HUES64 (cell line): ENCODE results near the gene TTLL1.
"Not testable (repeated sequence)": the region's sequence is repeated elsewhere in the genome, so short reads cannot be mapped to it uniquely, and the experiment has no call there.

ENCODE experiments used
- H3K27ac ChIP-seq: 2 replicates; pipeline ENCODE4 v1.7.0; 2013; ENCODE audit warnings: low read depth, low read length, inconsistent platforms
- H3K27me3 ChIP-seq: 2 replicates; pipeline ENCODE4 v1.6.1; 2013; ENCODE audit warnings: mild to moderate bottlenecking, low read length; ENCODE audit not compliant: insufficient read depth
- H3K36me3 ChIP-seq: 2 replicates; pipeline ENCODE4 v1.6.1; 2013; ENCODE audit warnings: mild to moderate bottlenecking, low read length; ENCODE audit not compliant: insufficient read depth
- H3K4me1 ChIP-seq: 2 replicates; pipeline ENCODE4 v1.6.1; 2013; ENCODE audit warnings: mild to moderate bottlenecking, low read length, moderate library complexity; ENCODE audit not compliant: insufficient read depth
- H3K4me3 ChIP-seq: 2 replicates; pipeline ENCODE4 v1.5.1; 2013; ENCODE audit warnings: mild to moderate bottlenecking, low read length, moderate library complexity
- H3K9ac ChIP-seq: 2 replicates; pipeline ENCODE4 v1.6.1; 2013; ENCODE audit warnings: mild to moderate bottlenecking, low read depth, low read length
- H3K9me3 ChIP-seq: 2 replicates; pipeline ENCODE4 v1.6.1; 2013; ENCODE audit warnings: low read depth, low read length; ENCODE audit not compliant: insufficient read depth
- WGBS: fragments of 150-250, 120-280 bp; methylation state at CpG from one replicate; pipeline ENCODE4 v1.1.7; 2013; ENCODE audit warnings: missing lambda C conversion rate; 5-methylcytosine and 5-hydroxymethylcytosine counted together

TTLL1 gene

DNA sequence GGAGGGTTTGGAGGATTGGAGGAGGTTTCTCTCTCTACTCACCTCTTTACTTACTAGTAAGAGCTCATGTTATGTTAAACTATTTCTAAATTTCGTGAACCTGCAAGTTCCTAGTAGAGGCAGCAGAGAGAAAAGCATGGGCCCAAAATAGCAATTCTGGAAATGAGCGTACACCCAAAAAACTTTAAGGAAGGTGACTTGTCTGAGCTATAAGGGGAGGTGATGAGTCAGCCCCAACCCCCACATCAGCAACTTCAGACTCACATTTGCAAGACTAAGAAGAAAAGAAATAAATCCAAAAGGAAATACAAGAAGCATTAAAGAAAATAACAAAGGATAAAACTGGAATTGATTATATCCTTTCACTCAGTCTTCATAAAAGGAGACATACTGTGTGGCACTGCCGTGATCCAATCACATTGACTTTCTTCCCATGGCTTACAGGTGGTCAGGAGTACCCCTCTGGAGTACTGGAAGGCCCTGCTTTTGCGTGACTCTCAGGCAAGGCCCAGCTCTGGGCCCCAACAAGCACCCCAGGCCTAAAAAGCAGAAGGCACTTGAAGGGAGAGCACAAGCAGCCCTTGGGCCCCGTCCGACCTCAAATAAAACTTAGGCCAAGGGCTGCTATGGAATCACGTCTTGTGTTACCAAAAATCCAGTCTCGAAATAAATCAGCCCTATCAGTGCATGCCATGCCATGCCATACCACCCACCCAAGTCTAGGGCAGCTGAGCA, 88.6 kb downstream of the TTLL1 start:
- WGBS: 84% methylated on average over 8 of the region's 8 CpGs
- Histone ChIP-seq H3K4me1 (peaks cover 54% of the 10 kb centered on the region), H3K4me3 (no peak overlapping the region), H3K27me3 (no peaks in the 10 kb centered on the region), H3K9me3 (no peaks in the 10 kb centered on the region), H3K9ac (no peak overlapping the region), H3K36me3 (no peaks in the 10 kb centered on the region), H3K27ac (no peak overlapping the region; the same call in 1 of the 2 replicates)

DNA sequence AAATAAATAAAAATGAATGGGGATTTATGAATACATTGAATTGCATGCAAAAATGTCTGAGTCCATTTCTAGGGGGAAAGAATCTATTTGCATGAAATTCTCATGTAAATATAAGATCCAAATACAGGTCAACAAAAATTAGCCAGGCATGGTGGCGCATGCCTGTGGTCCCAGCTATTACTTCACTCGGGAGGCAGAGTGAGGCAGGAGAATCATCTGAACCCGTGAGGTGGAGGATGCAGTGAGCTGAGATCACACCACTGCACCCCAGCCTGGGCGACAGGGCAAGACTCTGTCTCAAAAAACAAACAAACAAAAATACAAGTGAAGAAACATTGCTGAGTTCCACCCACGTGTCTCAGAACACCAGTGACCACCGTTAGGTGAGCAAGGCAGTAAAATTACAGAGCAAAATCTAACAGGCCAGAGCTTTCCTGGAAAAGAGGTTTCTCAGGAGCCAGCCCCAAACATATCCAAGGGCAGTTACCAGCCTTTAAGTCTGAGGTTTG, 91.6 kb downstream of the TTLL1 start:
- H3K36me3 ChIP-seq: peaks cover 6% of the 10 kb centered on the region; the same call in 1 of the 2 replicates
- H3K9ac ChIP-seq: no peak overlapping the region
- H3K9me3 ChIP-seq: no peaks in the 10 kb centered on the region
- no peak overlapping the region for H3K4me3 ChIP-seq
- no peaks in the 10 kb centered on the region for H3K27me3 ChIP-seq
- H3K27ac ChIP-seq: no peak overlapping the region
- 87% methylated on average over 6 of the region's 6 CpGs for WGBS
- peaks cover 38% of the 10 kb centered on the region for H3K4me1 ChIP-seq

DNA sequence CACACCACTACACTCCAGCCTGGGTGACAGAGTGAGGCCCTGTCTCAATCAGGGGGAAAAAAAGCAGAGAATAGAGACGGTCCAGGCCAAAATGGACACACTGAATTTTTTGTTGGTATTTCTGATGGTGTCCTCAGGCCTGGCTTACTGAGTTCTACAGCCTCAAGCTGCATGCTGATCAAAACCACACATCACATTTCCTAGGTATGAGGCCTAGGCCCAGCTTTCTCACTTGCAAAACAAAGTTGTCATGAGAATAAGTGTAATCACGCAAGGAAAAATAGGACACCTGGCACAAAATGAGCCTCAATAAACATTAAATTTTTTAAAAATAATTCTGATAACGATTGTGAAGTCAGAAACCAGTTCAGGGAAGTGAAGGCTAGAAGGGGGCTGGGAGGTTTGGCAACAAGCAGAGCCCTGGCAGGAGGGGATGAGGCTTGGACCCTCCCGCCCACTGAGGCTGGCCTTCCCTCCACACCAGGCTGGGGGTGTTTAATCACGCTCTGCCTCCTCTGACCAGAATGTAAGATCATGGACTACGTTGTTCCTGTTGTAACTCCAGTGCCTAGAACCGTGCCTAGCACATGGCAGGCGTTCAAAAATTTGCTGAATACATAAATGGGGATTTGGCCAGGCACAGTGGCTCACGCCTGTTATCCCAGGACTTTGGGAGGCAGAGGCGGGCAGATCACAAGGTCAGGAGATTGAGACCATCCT, 92.4 kb downstream of the TTLL1 start:
- Histone ChIP-seq H3K27me3 (no peaks in the 10 kb centered on the region), H3K36me3 (peaks cover 6% of the 10 kb centered on the region; the same call in 1 of the 2 replicates), H3K27ac (no peak overlapping the region), H3K9ac (no peak overlapping the region), H3K4me3 (no peak overlapping the region), H3K9me3 (no peaks in the 10 kb centered on the region), H3K4me1 (peaks cover 30% of the 10 kb centered on the region)
- 96% methylated on average over 10 of the region's 10 CpGs for WGBS

DNA sequence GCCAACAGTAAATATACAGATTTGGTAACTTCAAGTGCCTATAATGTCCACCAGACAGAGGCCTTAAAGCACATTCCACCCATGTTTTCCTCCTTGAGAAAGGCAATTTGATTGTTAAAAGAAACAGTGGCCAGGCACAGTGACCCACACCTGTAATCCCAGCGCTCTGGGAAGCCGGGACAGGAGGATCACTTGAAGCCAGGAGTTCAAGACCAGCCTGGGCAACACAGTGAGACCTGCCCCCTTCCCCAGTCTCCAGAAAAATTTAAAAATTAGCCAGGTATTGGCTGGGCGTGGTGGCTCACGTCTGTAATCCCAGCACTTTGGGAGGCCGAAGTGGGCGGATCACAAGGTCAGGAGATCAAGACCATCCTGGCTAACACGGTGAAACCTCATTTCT, 93.5 kb downstream of the TTLL1 start:
- not testable (repeated sequence) for H3K27ac ChIP-seq, H3K36me3 ChIP-seq, H3K4me3 ChIP-seq, H3K27me3 ChIP-seq, H3K9ac ChIP-seq, H3K9me3 ChIP-seq
- peaks cover 27% of the 10 kb centered on the region for H3K4me1 ChIP-seq
- WGBS: 88% methylated on average over 7 of the region's 7 CpGs

DNA sequence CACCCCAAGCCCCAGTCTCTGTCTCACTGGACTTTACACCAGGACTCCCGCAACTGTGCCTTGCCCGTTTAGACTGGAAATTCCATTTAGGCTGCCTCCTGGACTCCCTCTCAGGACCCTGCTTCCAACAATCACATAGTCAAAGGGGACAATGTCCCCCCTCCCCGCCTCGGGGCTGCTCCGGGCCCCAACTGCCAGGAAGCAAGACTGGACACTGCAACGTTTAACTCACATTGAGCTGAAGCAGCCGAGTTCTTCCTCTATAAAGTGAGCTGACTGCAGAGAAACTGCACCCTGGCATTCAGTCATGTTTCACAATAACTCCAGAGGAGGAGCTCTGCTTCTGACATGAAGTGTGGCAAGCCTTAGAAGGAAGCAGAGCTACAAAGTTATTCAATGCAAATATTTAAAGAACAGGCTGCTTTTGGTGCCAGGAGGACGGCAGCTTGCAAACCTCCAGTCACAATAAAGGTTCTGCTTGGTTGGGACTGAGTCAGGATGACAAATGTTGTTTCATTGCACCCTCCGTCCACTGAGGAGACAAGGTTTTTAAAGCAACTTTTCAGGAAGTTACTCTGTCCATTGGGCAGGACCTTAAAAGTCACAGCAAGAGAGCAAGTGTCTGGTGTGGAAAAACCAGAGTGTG, 94.2 kb downstream of the TTLL1 start:
- no peak overlapping the region for H3K27ac ChIP-seq
- H3K27me3 ChIP-seq: no peaks in the 10 kb centered on the region
- WGBS: 84% methylated on average over 9 of the region's 9 CpGs
- peaks cover 27% of the 10 kb centered on the region for H3K4me1 ChIP-seq
- H3K9ac ChIP-seq: no peak overlapping the region
- no peak overlapping the region for H3K4me3 ChIP-seq
- H3K9me3 ChIP-seq: no peaks in the 10 kb centered on the region
- H3K36me3 ChIP-seq: peaks cover 6% of the 10 kb centered on the region; the same call in 1 of the 2 replicates

DNA sequence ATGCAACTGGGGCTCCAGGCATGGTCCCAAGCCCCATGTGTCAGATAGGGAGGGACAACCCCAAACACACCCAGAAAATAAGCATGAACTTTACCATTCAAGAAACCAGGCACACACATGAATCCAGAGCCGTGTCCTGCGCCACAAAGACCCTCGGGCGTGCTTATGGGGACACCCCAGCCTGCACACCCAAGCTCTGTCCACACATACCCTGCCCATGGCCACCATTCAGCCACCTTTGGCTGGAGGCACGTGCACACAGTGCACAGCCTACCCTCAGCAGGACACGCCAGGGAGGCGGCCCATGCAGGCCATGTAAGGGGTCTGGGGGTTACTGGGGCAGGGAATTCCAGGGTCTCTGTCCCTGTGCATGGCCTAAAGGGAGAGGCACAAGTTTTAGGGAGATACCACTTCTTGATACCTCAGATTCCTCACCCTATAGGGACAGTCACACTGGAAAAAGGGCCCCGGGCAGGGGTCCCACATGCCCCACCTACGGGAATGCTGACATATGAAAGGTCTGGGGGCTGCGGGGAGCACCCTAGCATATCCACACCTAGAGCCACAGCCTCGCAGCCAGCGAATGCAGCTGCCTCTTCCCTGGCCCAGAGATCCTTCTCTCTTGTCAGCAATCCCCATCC, 94.8 kb downstream of the TTLL1 start:
- Histone ChIP-seq H3K4me1 (peaks cover 26% of the 10 kb centered on the region), H3K36me3 (peaks cover 6% of the 10 kb centered on the region; the same call in 1 of the 2 replicates), H3K27me3 (no peaks in the 10 kb centered on the region), H3K9ac (no peak overlapping the region), H3K4me3 (no peak overlapping the region), H3K9me3 (no peaks in the 10 kb centered on the region), H3K27ac (no peak overlapping the region)
- 94% methylated on average over 12 of the region's 12 CpGs for WGBS

- WGBS: 95% methylated on average over 12 of the region's 12 CpGs
- H3K27ac ChIP-seq: no peak overlapping the region
- H3K4me1 ChIP-seq: peaks cover 26% of the 10 kb centered on the region
Observed at GRCh38 chr22:42993651-42994275, 95.4 kb downstream of the TTLL1 start.

GRCh38 chr22:42992886-42993479, 96.2 kb downstream of the TTLL1 start:
- Histone ChIP-seq H3K4me3 (no peak overlapping the region), H3K9me3 (no peaks in the 10 kb centered on the region), H3K27ac (no peak overlapping the region), H3K36me3 (peaks cover 6% of the 10 kb centered on the region; the same call in 1 of the 2 replicates), H3K9ac (no peak overlapping the region), H3K27me3 (no peaks in the 10 kb centered on the region), H3K4me1 (peaks cover 23% of the 10 kb centered on the region)
- WGBS: 87% methylated on average over 8 of the region's 9 CpGs

More at GRCh38 chr22:42993651-42994275, 95.4 kb downstream of the TTLL1 start:
- Histone ChIP-seq H3K4me3 (no peak overlapping the region), H3K9ac (no peak overlapping the region), H3K36me3 (peaks cover 6% of the 10 kb centered on the region; the same call in 1 of the 2 replicates), H3K9me3 (no peaks in the 10 kb centered on the region), H3K27me3 (no peaks in the 10 kb centered on the region)

DNA sequence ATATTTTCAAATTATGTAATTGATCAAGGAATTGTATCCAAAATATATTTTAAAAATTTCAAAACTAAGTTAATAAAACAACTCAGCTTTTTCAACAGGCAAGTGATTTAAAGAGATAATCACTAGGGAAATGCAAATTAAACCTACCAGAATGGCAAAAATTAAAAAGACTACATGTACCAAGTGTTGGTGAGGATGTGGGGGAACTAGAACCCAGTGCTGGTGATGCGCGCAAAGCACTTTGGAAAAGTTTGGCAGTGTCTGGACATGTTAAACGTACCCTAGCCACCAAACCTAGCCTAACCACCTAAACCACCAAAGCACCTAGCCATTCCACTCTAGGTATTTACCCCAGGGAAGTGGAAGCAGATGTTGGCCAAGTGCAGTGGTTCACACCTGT, 97.1 kb downstream of the TTLL1 start:
- Histone ChIP-seq H3K27ac (no peak overlapping the region), H3K9me3 (no peaks in the 10 kb centered on the region), H3K4me3 (no peak overlapping the region), H3K4me1 (peaks cover 20% of the 10 kb centered on the region), H3K36me3 (peaks cover 6% of the 10 kb centered on the region; the same call in 1 of the 2 replicates), H3K9ac (no peak overlapping the region), H3K27me3 (no peaks in the 10 kb centered on the region)
- WGBS: 100% methylated on average over 3 of the region's 3 CpGs

GRCh38 chr22:42991010-42991651, 98.1 kb downstream of the TTLL1 start:
- no peak overlapping the region for H3K9ac ChIP-seq
- H3K36me3 ChIP-seq: peaks cover 6% of the 10 kb centered on the region; the same call in 1 of the 2 replicates
- H3K9me3 ChIP-seq: no peaks in the 10 kb centered on the region
- H3K4me1 ChIP-seq: peaks cover 28% of the 10 kb centered on the region
- H3K4me3 ChIP-seq: no peak overlapping the region
- no peaks in the 10 kb centered on the region for H3K27me3 ChIP-seq
- 67% methylated on average over 5 of the region's 5 CpGs for WGBS
- no peak overlapping the region for H3K27ac ChIP-seq
